GM12872 (cell line): ENCODE results near the gene MYO1F.

Experiments
- CTCF ChIP-seq: IDR thresholded peaks from 3 replicates; pipeline ENCODE4 v1.5.1; 2011; ENCODE audit warnings: low read depth, mild to moderate bottlenecking, low read length, moderate library complexity; ENCODE audit not compliant: insufficient read depth

The MYO1F gene

GRCh38 chr19:8567522-8568172 is 9.6 kb downstream of the MYO1F start:
- TF ChIP-seq CTCF: no peak

GRCh38 chr19:8566855-8567254 is 10.4 kb downstream of the MYO1F start:
- TF ChIP-seq CTCF: no peak

- TF ChIP-seq CTCF: no peak
Observed at GRCh38 chr19:8561075-8561764, 16.0 kb downstream of the MYO1F start.

- no peak for TF ChIP-seq CTCF
Observed at GRCh38 chr19:8558325-8558724, 18.9 kb downstream of the MYO1F start.

- TF ChIP-seq CTCF: no peak
Observed at GRCh38 chr19:8557642-8558238, 19.5 kb downstream of the MYO1F start.

GRCh38 chr19:8552810-8553209 is 24.4 kb downstream of the MYO1F start:
- TF ChIP-seq CTCF: no peak

GRCh38 chr19:8550070-8550469 is 27.2 kb downstream of the MYO1F start:
- TF ChIP-seq CTCF: no peak
